ENCODE measurements around the gene TNFRSF25.
"Not testable (repeated sequence)": the region's sequence is repeated elsewhere in the genome, so short reads cannot be mapped to it uniquely, and the experiment has no call there.

Gene TNFRSF25

GRCh38 chr1:6500544-6501278 is 34.7 kb upstream of the TNFRSF25 start:
- DNase-seq, result no peak

- no peak for DNase-seq
Observed at GRCh38 chr1:6499296-6499695, 33.3 kb upstream of the TNFRSF25 start.

GRCh38 chr1:6498576-6499111 is 32.7 kb upstream of the TNFRSF25 start:
- DNase-seq, result no peak

GRCh38 chr1:6497867-6498575 is 32.0 kb upstream of the TNFRSF25 start:
- DNase-seq, result no peak

- peak; percentile 50 for DNase-seq
Observed at GRCh38 chr1:6497215-6497866, 31.4 kb upstream of the TNFRSF25 start.

GRCh38 chr1:6496890-6497214 is 30.9 kb upstream of the TNFRSF25 start:
- no peak for DNase-seq

- no peak for DNase-seq
Observed at GRCh38 chr1:6496365-6496721, 30.4 kb upstream of the TNFRSF25 start.

GRCh38 chr1:6495540-6496364 is 29.8 kb upstream of the TNFRSF25 start:
- no peak for DNase-seq

- DNase-seq, result no peak
Observed at GRCh38 chr1:6495041-6495441, 29.1 kb upstream of the TNFRSF25 start.

- DNase-seq, result no peak
Observed at GRCh38 chr1:6494627-6495026, 28.7 kb upstream of the TNFRSF25 start.

GRCh38 chr1:6493834-6494223 is 27.9 kb upstream of the TNFRSF25 start:
- DNase-seq, result not testable (repeated sequence)

GRCh38 chr1:6491966-6492365 is 26.0 kb upstream of the TNFRSF25 start:
- DNase-seq, result no peak

- no peak for DNase-seq
Observed at GRCh38 chr1:6491480-6491962, 25.5 kb upstream of the TNFRSF25 start, which contains the start of gene PLEKHG5. Gene PLEKHG5 (minus strand): TSS chr1:6491667. CDS start chr1:6477571, 14,096 bp downstream.

GRCh38 chr1:6491081-6491449 is 25.1 kb upstream of the TNFRSF25 start:
- DNase-seq, result no peak

- DNase-seq, result peak; percentile 65
Observed at GRCh38 chr1:6490181-6491080, 24.5 kb upstream of the TNFRSF25 start.

- peak; percentile 79 for DNase-seq
Observed at GRCh38 chr1:6489799-6490180, 23.8 kb upstream of the TNFRSF25 start.

- DNase-seq, result no peak
Observed at GRCh38 chr1:6489383-6489765, 23.4 kb upstream of the TNFRSF25 start.

GRCh38 chr1:6488602-6489382 is 22.8 kb upstream of the TNFRSF25 start:
- no peak for DNase-seq

GRCh38 chr1:6487804-6488484 is 22.0 kb upstream of the TNFRSF25 start:
- DNase-seq, result no peak

GRCh38 chr1:6486433-6487011 is 20.5 kb upstream of the TNFRSF25 start:
- DNase-seq, result peak; percentile 90
